Epithelial cell of alveolus of lung (primary cell): Measurements from ENCODE around the gene ELOA2. TPM values are rescaled to one million over a fixed set of nuclear protein-coding genes. Genes with fewer than 3 reads are reported as not detected.

ENCODE experiments used
- total RNA-seq: library from RNA; depleted of rRNA; stranded (reverse); fragments of >200 nt; gene quantifications from 2 replicates; pipeline ENCODE4 v1.2.1, GENCODE V29; 2015

Gene ELOA2
- total RNA-seq: not detected in 2 replicates

GRCh38 chr18:47035156-47035671 is at the start of gene ELOA2:
Gene ELOA2, minus strand, starts transcription at chr18:47035621. Its CDS starts 357 bp downstream, at chr18:47035264.

Other genes starting within 250 kb of the ELOA2 start
- gene PIAS2, start 118.1 kb downstream of the ELOA2 start, total RNA-seq: 8.5 and 16.9 TPM in 2 replicates
- gene KATNAL2, start 118.0 kb downstream of the ELOA2 start, total RNA-seq: 0.65 and 1.1 TPM in 2 replicates
- 16.1 and 16.9 TPM in 2 replicates for gene HDHD2, start 114.9 kb upstream of the ELOA2 start, total RNA-seq
- gene IER3IP1, start 140.7 kb upstream of the ELOA2 start, total RNA-seq: 20.1 and 20.4 TPM in 2 replicates
- not detected in 2 replicates for gene SKOR2, start 216.0 kb upstream of the ELOA2 start, total RNA-seq